GM21367 (cell line): Measurements from ENCODE around the gene PRKG2.

Experiments used
- ATAC-seq: cut with Tn5 transposase; IDR thresholded peaks from one replicate; pipeline ENCODE4 v1.9.1; 2021; ENCODE audit not compliant: unreplicated experiment

The PRKG2 gene

GRCh38 chr4:81040012-81040659 lies 174.9 kb downstream of the PRKG2 start:
- no peak for ATAC-seq

- no peak for ATAC-seq
Observed at GRCh38 chr4:81039351-81039972, 175.6 kb downstream of the PRKG2 start.

DNA sequence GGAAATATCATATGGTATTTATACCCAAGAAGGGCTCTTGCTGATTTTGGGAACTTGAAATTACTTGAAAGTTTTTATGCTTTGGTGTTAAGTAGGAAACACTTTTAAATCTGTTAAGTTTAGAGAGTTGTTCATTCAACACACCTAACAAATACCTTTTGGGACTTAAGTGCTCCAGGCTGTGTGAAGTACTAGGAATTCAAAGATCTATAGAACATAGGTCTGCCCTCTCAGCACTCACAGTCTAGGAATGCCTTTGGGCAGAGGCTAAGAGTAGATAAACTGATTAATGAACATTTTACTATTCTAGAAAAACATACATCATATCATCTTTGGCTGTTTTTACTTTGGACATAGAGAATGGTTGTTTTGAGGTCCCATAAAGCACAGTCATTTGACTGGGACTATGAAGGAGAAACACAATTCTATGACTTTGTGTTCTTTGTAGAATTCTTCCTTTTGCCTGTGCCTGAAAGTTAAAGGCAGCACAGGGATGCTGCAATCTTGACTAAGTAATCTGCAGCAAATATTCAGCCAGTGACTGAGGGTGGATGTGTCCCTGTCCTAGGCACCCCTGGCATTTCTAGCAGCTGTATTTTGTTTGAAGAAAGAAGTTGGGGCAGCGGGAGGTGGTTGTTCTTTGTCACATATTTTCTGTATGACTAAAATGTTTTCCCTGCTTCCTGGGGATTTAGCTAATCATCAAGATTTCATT lies 176.2 kb downstream of the PRKG2 start:
- ATAC-seq = no peak
